C1 segment of cervical spinal cord (tissue), 14 donors: ENCODE results near the gene LDLRAD3.
"Not testable (repeated sequence)": the region's sequence is repeated elsewhere in the genome, so short reads cannot be mapped to it uniquely, and the experiment has no call there.

ENCODE experiments used
- DNase-seq, 14 donors: peaks; one replicate each; lab custom pipeline; 2025; lab: John Stamatoyannopoulos, UW

The LDLRAD3 gene

DNA sequence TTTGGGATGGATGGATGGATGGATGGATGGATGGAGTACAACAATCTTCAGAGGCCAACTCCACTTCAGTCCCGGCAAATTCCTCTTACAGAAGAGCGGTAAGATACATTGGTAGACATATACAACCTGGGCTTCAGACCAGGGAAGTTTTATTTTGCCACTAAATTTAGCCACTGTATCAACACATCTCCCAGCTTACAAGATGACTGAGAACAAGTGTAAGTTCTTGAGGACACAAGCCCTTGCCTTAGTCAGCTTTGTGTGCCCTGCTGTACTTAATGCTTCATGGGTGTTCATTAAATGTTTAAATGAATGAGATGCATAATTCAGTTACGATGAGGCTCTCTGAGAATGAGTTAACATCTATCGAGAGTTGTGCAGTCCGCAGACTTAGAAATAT is 217.7 kb downstream of the LDLRAD3 start:
- no peak for DNase-seq

DNA sequence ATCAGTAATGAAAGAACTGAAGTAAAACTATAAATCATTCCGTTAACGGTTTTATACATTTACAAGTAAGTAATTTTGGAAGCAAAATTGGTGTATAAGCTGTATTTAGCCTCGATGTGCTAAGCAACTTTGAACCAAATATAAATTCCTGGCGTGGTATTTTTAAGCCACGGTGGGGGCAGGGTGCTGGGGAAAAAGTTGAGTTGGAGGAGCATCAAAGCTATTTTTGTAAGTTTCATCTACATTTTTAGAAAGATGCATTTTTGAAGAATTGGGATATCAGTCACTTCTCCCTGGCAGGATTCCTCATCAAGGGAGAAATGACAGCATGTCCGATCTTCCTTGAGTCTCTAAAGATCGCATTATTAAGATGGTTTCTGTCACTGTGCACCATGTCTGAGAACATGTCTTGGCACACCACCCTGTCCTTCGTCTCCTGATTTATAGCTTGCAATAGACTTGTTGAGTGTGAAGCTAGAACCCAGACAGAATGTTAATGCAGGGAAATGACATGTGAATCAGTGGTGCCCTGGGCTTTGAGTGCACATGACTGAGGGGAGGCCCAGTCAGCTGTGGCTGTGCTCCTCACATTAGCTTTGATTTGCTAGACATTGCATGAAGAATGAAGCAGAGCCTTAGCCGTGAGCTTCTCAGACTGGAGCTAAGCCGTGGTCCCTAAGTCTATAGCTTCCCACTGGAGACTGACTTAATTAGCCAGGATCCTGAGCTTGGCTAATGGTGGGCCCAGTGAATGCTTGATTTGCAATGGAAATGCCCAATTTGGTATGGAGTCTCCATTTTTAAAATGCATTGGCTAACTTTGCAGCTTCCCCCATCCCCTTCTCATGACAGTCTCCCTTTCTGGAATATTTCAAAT is 218.4 kb downstream of the LDLRAD3 start:
- DNase-seq = no peak

GRCh38 chr11:36162883-36163434 is 219.1 kb downstream of the LDLRAD3 start:
- no peak for DNase-seq

GRCh38 chr11:36164506-36165250 is 220.8 kb downstream of the LDLRAD3 start:
- DNase-seq = no peak

DNA sequence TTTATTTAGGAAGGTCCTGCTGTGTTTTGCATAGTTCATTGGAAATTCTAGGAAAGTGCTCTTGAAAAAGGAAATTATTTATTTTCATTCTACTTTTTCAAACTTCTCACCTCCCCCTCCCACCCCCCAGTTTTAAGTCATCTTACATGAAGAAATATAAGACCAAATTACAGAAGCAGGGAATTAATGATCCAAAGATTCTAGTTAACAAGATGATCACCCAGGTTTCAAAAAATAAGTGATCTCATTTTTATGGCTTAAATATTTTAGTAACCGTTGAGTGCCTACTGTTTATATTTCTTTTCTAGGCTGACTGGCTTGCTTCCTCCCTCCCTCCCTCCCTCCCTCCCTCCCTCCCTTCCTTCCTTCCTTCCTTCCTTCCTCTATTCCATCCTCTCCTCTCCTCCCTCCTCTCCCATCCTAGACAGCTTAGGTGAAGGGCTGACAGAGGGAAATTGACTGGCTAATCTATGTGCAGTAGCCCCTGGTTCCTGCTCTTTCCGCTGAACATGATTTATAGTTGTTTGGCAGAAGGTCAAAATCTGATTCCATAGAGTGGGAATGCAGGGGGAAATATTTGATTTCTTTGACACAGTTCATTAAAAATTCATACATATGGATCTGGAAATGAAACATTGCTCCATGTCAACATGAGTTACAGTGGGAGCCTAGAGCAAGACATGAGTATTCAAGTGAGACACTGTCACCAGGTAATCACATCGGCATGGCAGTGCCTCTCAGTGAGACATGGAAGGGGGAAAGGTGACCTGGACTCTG is 221.9 kb downstream of the LDLRAD3 start:
- DNase-seq = no peak

DNA sequence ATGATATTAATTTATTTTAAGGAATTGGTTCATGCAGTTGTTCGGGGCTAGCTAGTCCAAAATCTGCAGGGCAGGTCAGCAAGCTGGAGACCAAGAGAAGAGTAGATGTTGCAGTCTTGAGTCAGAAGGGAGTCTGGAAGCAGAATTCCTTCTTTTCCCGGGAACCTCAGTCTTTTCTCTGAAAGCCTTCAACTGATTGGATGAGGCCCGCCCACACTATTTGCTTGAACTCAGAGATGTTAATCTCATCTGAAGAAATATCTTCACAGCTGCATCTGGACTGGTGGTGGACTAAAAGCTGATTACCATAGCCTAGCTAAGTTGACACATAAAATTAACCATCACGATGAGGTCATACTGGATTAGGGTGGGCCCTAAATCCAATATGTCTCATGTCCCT is 223.2 kb downstream of the LDLRAD3 start:
- no peak for DNase-seq

- DNase-seq = no peak
Observed at GRCh38 chr11:36167729-36168128, 223.9 kb downstream of the LDLRAD3 start.

GRCh38 chr11:36177836-36178235 is 234.0 kb downstream of the LDLRAD3 start:
- no peak for DNase-seq

DNA sequence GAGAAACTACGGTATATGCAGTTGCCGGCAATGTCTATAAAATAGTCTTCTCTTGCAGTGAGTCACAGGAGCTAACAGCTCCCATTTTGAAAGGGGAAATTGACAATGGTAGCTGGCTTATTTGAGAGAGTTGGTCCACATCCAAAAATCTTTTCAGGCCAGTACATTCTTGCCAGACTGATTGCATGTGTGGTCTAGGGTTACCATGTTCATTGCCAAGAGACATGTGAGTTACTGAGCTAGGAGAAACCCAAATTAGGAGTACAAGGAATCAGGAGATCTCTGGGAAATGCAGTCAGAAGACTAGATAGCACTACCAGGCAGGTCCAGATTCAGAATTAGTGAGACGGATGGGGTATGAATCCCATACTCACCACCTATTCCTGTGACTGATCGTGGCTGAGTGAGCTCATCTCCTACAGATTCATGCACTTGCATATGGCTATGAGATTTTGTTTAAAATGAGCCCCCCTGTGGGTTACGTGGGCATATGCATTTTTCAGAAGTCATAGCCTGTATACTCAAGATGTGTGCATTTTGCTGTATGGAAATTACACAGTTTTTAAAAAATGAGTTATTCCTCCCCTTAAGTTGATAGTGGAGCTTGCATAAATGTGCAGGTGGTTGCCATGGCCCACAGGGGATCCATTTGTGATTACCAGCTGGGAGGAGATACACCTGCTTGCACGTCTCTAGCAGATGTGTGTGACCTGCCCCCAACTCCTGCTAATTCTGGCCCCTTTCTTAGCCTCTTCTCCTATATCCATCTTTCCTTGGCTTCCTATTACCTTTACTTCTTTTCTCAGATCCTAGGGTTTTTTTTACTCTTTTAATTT is 242.7 kb downstream of the LDLRAD3 start:
- peak in 1 of 14 donors; percentile 52 for DNase-seq

GRCh38 chr11:36187622-36188021 is 243.8 kb downstream of the LDLRAD3 start:
- DNase-seq = no peak

- DNase-seq = not testable (repeated sequence)
Observed at GRCh38 chr11:36189735-36190134, 245.9 kb downstream of the LDLRAD3 start.

- DNase-seq = no peak
Observed at GRCh38 chr11:36191941-36192340, 248.1 kb downstream of the LDLRAD3 start.

- DNase-seq = no peak
Observed at GRCh38 chr11:36192425-36193289, 248.8 kb downstream of the LDLRAD3 start.

- DNase-seq = no peak
Observed at GRCh38 chr11:36193290-36193619, 249.4 kb downstream of the LDLRAD3 start.

DNA sequence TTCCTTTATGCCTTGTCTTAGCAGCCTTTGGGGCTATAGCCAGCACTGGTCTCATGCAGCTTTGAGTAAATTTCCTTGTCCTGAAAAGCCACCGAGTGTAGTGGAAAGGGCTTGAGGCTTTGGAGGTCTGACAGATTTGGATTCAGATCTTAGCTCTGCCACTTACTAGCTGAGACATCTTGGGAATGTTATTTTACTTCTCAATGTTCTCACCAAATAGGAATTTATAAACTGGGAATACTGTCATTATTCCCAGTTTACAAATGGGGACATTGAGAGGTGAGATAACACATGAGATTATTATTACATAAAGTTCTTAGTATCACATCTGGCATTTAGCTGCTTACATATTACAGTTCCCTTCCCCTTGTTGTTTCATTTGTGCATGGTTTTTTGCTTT is 249.9 kb downstream of the LDLRAD3 start:
- DNase-seq = no peak

DNA sequence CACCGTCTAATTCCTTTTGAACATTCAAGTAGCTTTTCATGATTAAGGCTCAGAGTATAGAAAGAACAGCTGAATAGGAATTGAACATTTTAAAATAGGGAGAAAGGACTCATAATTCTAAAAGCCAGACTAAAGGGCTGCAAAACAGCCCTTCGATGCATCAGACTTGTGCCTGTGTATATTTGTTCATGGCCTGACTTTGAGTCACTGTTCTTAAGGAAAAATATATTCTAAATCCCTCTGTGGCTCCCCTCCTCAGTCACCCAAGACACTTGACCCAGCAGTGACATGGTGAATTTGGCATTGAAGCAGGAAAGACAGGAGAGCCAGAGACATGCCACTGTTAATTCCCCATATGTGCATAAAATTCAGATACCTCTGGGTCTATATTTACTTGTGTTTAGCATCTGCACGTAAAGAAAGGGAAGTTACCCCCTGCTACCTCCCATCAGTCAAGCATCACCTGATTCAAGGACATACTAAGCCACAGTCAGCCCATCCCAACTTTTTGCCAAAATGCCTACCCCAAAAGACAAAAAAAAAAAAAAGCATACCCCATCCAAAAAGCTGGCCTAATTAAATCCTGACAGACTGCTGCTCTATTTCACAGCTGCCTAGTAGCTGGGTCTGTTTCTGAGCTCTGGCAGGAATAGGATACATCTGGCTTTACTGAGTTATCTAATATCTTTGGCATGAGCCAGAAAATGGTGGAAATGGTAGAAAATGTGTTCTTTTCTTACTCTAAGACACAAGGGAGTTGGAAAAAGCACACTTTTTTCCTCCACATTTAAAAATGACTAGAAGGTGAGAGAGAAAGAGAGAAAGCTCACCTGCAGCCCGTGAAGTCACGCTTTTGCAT is 251.9 kb downstream of the LDLRAD3 start:
- no peak for DNase-seq

GRCh38 chr11:36196411-36196998 is 252.6 kb downstream of the LDLRAD3 start:
- peak in 1 of 14 donors; percentile 8 for DNase-seq

- DNase-seq = no peak
Observed at GRCh38 chr11:36201411-36201810, 257.5 kb downstream of the LDLRAD3 start.

GRCh38 chr11:36205536-36205935 is 261.7 kb downstream of the LDLRAD3 start:
- DNase-seq = no peak
